ENCODE results near the gene C4BPA. TPM values are rescaled to one million over a fixed set of nuclear protein-coding genes. Genes with fewer than 3 reads are reported as not detected.

The C4BPA gene
- total RNA-seq, 1 experiment from 2014 or later: 10.6 TPM

- DNase-seq: no peak
- intact Hi-C loops (cut with micrococcal nuclease; ENCODE audit: unreplicated experiment): no loop called here
- no peaks in the 10 kb centered on the region for H3K27me3 ChIP-seq (replicated peaks; ENCODE audit: control insufficient read depth, insufficient read depth, low read length)
- no peaks in the 10 kb centered on the region for H3K9me3 ChIP-seq
- Mint-ChIP-seq H3K9me3 (ENCODE audit: unreplicated experiment) (no peaks in the 10 kb centered on the region), H3K27me3 (ENCODE audit: insufficient read depth, unreplicated experiment) (no peaks in the 10 kb centered on the region), H3K4me1 (ENCODE audit: low read depth, unreplicated experiment) (no peaks in the 10 kb centered on the region), H3K27ac (ENCODE audit: unreplicated experiment) (no peak overlapping the region), H3K4me3 (ENCODE audit: unreplicated experiment) (no peak overlapping the region), H3K36me3 (ENCODE audit: insufficient read depth, unreplicated experiment) (no peaks in the 10 kb centered on the region)
- TF ChIP-seq CTCF (IDR thresholded peaks at IDR 0.05; ENCODE audit: insufficient read depth in 1 of 2, low read depth in 1 of 2, low read length in 1 of 2, severe bottlenecking in 1 of 2, unreplicated experiment in 1 of 2): no peak
- POLR2A ChIA-PET: no interaction called here
- H3K4me1 ChIP-seq: no peaks in the 10 kb centered on the region
- no peak overlapping the region for H3K4me3 ChIP-seq (ENCODE audit: low read depth, low read length)
- CTCF ChIA-PET: no interaction called here
- no TSS peak for BruUV-seq (replicated peaks)
- no peaks in the 10 kb centered on the region for H3K36me3 ChIP-seq (ENCODE audit: control insufficient read depth, insufficient read depth, low read length)
These were observed 35.6 kb downstream of the C4BPA start for GRCh38 chr1:207139616-207140015.

GRCh38 chr1:207140536-207140935, 36.5 kb downstream of the C4BPA start:
- Histone ChIP-seq H3K27me3 (replicated peaks; ENCODE audit: control insufficient read depth, insufficient read depth, low read length) (no peaks in the 10 kb centered on the region), H3K9me3 (no peaks in the 10 kb centered on the region), H3K36me3 (ENCODE audit: control insufficient read depth, insufficient read depth, low read length) (no peaks in the 10 kb centered on the region), H3K4me1 (no peaks in the 10 kb centered on the region), H3K4me3 (ENCODE audit: low read depth, low read length) (no peak overlapping the region)
- no peak for DNase-seq
- no TSS peak for BruUV-seq (replicated peaks)
- Mint-ChIP-seq H3K27ac (ENCODE audit: unreplicated experiment) (no peak overlapping the region), H3K27me3 (ENCODE audit: insufficient read depth, unreplicated experiment) (no peaks in the 10 kb centered on the region), H3K9me3 (ENCODE audit: unreplicated experiment) (peaks cover 5% of the 10 kb centered on the region), H3K36me3 (ENCODE audit: insufficient read depth, unreplicated experiment) (no peaks in the 10 kb centered on the region), H3K4me1 (ENCODE audit: low read depth, unreplicated experiment) (no peaks in the 10 kb centered on the region), H3K4me3 (ENCODE audit: unreplicated experiment) (no peak overlapping the region)
- ChIA-PET CTCF (no interaction called here), POLR2A (no interaction called here)
- TF ChIP-seq CTCF (IDR thresholded peaks at IDR 0.05; ENCODE audit: insufficient read depth in 1 of 2, low read depth in 1 of 2, low read length in 1 of 2, severe bottlenecking in 1 of 2, unreplicated experiment in 1 of 2): no peak
- intact Hi-C loops (cut with micrococcal nuclease; ENCODE audit: unreplicated experiment): no loop called here

- ChIA-PET POLR2A (no interaction called here), CTCF (no interaction called here)
- Histone ChIP-seq H3K4me3 (ENCODE audit: low read depth, low read length) (no peak overlapping the region), H3K4me1 (no peaks in the 10 kb centered on the region), H3K27me3 (replicated peaks; ENCODE audit: control insufficient read depth, insufficient read depth, low read length) (no peaks in the 10 kb centered on the region), H3K36me3 (ENCODE audit: control insufficient read depth, insufficient read depth, low read length) (no peaks in the 10 kb centered on the region), H3K9me3 (no peaks in the 10 kb centered on the region)
- Mint-ChIP-seq H3K27me3 (ENCODE audit: insufficient read depth, unreplicated experiment) (no peaks in the 10 kb centered on the region), H3K4me3 (ENCODE audit: unreplicated experiment) (no peak overlapping the region), H3K27ac (ENCODE audit: unreplicated experiment) (no peak overlapping the region), H3K36me3 (ENCODE audit: insufficient read depth, unreplicated experiment) (no peaks in the 10 kb centered on the region), H3K4me1 (ENCODE audit: low read depth, unreplicated experiment) (no peaks in the 10 kb centered on the region), H3K9me3 (ENCODE audit: unreplicated experiment) (peaks cover 12% of the 10 kb centered on the region)
- no peak for TF ChIP-seq CTCF (IDR thresholded peaks at IDR 0.05; ENCODE audit: insufficient read depth in 1 of 2, low read depth in 1 of 2, low read length in 1 of 2, severe bottlenecking in 1 of 2, unreplicated experiment in 1 of 2)
- no peak for DNase-seq
- intact Hi-C loops (cut with micrococcal nuclease; ENCODE audit: unreplicated experiment): no loop called here
- BruUV-seq (replicated peaks): no TSS peak
These were observed 41.5 kb downstream of the C4BPA start for GRCh38 chr1:207145401-207146058.
